Keratinocyte (primary cell): ENCODE measurements around the gene DIP2C. TPM values are rescaled to one million over a fixed set of nuclear protein-coding genes. Genes with fewer than 3 reads are reported as not detected.

Experiments
- DNase-seq: peaks from one replicate; pipeline ENCODE4 v3.0.0-alpha.2; 2011; ENCODE audit warnings: low read depth, missing footprints, low spot score
- FAIRE-seq: peaks from 2 replicates; lab custom pipeline; 2011; peaks lifted over from hg19 to GRCh38; lab: Jason Lieb, UNC
- H2AFZ ChIP-seq: 2 replicates; pipeline ENCODE4 v1.6.0; 2012; ENCODE audit warnings: low read length, control low read depth, inconsistent platforms; ENCODE audit not compliant: control insufficient read depth
- H3K27ac ChIP-seq: 2 replicates; pipeline ENCODE4 v1.5.1; 2011; ENCODE audit warnings: low read length; ENCODE audit not compliant: control insufficient read depth, insufficient read depth
- H3K27me3 ChIP-seq: 3 replicates; pipeline ENCODE4 v1.6.0; 2011; ENCODE audit warnings: low read length; ENCODE audit not compliant: control insufficient read depth, insufficient read depth; ENCODE audit errors: extremely low read depth
- H3K36me3 ChIP-seq, 2 experiments: 2 replicates in 1 of 2; 3 replicates in 1 of 2; pipeline ENCODE4 v1.5.1; 2011; ENCODE audit warnings: low read length in 2 of 2, mild to moderate bottlenecking in 1 of 2; ENCODE audit not compliant: control insufficient read depth in 2 of 2, insufficient read depth in 2 of 2; ENCODE audit errors: extremely low read depth in 1 of 2
- H3K4me1 ChIP-seq: 3 replicates; pipeline ENCODE4 v1.5.1; 2011; ENCODE audit warnings: low read length; ENCODE audit not compliant: control insufficient read depth, insufficient read depth; ENCODE audit errors: extremely low read depth
- H3K4me2 ChIP-seq: 3 replicates; pipeline ENCODE4 v1.6.0; 2011; ENCODE audit warnings: low read depth, low read length; ENCODE audit not compliant: control insufficient read depth, insufficient read depth; ENCODE audit errors: extremely low read depth
- H3K4me3 ChIP-seq, 3 experiments: fragments of 200-600 bp in 1 of 3; sonication (generic) in 1 of 3; 2 replicates in 2 of 3; 3 replicates in 1 of 3; pipeline ENCODE4 v1.5.1; 2011 to 2016; ENCODE audit warnings: low read length in 3 of 3, mild to moderate bottlenecking in 3 of 3, control low read depth in 2 of 3, inconsistent platforms in 1 of 3, low read depth in 1 of 3, mixed read lengths in 1 of 3, mixed run types in 1 of 3, moderate library complexity in 1 of 3; ENCODE audit not compliant: control insufficient read depth in 2 of 3, insufficient read depth in 2 of 3; ENCODE audit errors: extremely low read depth in 1 of 3
- H3K79me2 ChIP-seq: 2 replicates; pipeline ENCODE4 v1.6.0; 2012; ENCODE audit warnings: low read length; ENCODE audit not compliant: control insufficient read depth, insufficient read depth
- H3K9ac ChIP-seq: 3 replicates; pipeline ENCODE4 v1.6.0; 2011; ENCODE audit warnings: low read length; ENCODE audit not compliant: control insufficient read depth, insufficient read depth; ENCODE audit errors: extremely low read depth
- H3K9me1 ChIP-seq: 3 replicates; pipeline ENCODE4 v1.6.0; 2011; ENCODE audit warnings: low read length; ENCODE audit not compliant: control insufficient read depth, insufficient read depth; ENCODE audit errors: extremely low read depth
- H3K9me3 ChIP-seq: 2 replicates; pipeline ENCODE4 v1.5.1; 2012; ENCODE audit warnings: low read depth, low read length; ENCODE audit not compliant: control insufficient read depth
- H4K20me1 ChIP-seq: 3 replicates; pipeline ENCODE4 v1.6.0; 2011; ENCODE audit warnings: low read length; ENCODE audit not compliant: control insufficient read depth, insufficient read depth; ENCODE audit errors: extremely low read depth
- CTCF ChIP-seq, 3 experiments: IDR thresholded peaks in 1 of 3; conservative IDR thresholded peaks in 1 of 3; optimal IDR thresholded peaks in 1 of 3; 2 replicates in 2 of 3; 3 replicates in 1 of 3; pipeline versions ENCODE3 to v1.5.1; 2011; ENCODE audit warnings: low read length in 3 of 3, mild to moderate bottlenecking in 3 of 3, moderate library complexity in 2 of 3, control low read depth in 1 of 3, inconsistent platforms in 1 of 3; ENCODE audit not compliant: insufficient read depth in 2 of 3; ENCODE audit errors: extremely low read depth in 1 of 3
- EZH2 ChIP-seq: IDR thresholded peaks from one replicate; pipeline ENCODE4 v1.6.1; 2012; ENCODE audit warnings: inconsistent platforms, mild to moderate bottlenecking, low read length, moderate library complexity
- dilution Hi-C: fragments of 300-500 bp; cut with MboI; formaldehyde crosslinking; loops from one replicate; pipeline ENCODE4 v1.7.0; 2020; ENCODE audit warnings: low sequenced_read_pairs; ENCODE audit not compliant: extremely low pct_ligation_motif_present
- polyA plus RNA-seq, 5 experiments: library from polyadenylated mRNA; depleted of rRNA in 3 of 5; stranded (reverse) in 3 of 5; stranded (forward) in 1 of 5; unstranded in 1 of 5; fragments of >200 nt; gene quantifications; 1 replicate in 1 of 5; 2 replicates in 3 of 5; 3 replicates in 1 of 5; pipeline versions ENCODE4 v1.2.1 to v1.2.3, GENCODE V29; 2011 to 2012; ENCODE audit warnings: missing spikeins in 2 of 5, low read depth in 1 of 5, low replicate concordance in 1 of 5

Gene DIP2C
- polyA plus RNA-seq, 1 donor (not counting 4 experiments of a cell fraction or from before 2014, with no cell fraction given), result 1.3 TPM

- Histone ChIP-seq H3K4me3 (no peak overlapping the region), H3K27ac (no peak overlapping the region), H2AFZ (no peak overlapping the region), H4K20me1 (peaks cover 3% of the 10 kb centered on the region), H3K79me2 (no peaks in the 10 kb centered on the region), H3K9ac (no peak overlapping the region), H3K36me3 (peaks cover 0 to 3% of the 10 kb centered on the region in 2 experiments), H3K27me3 (no peaks in the 10 kb centered on the region), H3K4me2 (no peak overlapping the region), H3K9me1 (no peaks in the 10 kb centered on the region), H3K4me1 (no peaks in the 10 kb centered on the region), H3K9me3 (no peaks in the 10 kb centered on the region)
- DNase-seq (no peak), FAIRE-seq (no peak)
- dilution Hi-C loops, result no loop called here
- TF ChIP-seq CTCF (optimal IDR thresholded peaks at IDR 0.05 in 1 of 3, IDR thresholded peaks at IDR 0.05 in 1 of 3, conservative IDR thresholded peaks at IDR 0.05 in 1 of 3; ENCODE audit: extremely low read depth in 1 of 3, insufficient read depth in 2 of 3, low read length in 3 of 3) (no peak), EZH2 (no peak)
Measured at GRCh38 chr10:627032-627992, 62.2 kb downstream of the DIP2C start.

- FAIRE-seq, result no peak
Measured at GRCh38 chr10:625751-626711, 63.4 kb downstream of the DIP2C start.

More at GRCh38 chr10:625751-626711, 63.4 kb downstream of the DIP2C start:
- no peak overlapping the region for H3K4me2 ChIP-seq
- dilution Hi-C loops, result no loop called here
- H3K4me3 ChIP-seq, result no peak overlapping the region
- H3K9me1 ChIP-seq, result no peaks in the 10 kb centered on the region
- no peaks in the 10 kb centered on the region for H3K9me3 ChIP-seq
- no peaks in the 10 kb centered on the region for H3K27me3 ChIP-seq
- no peak overlapping the region for H3K27ac ChIP-seq
- no peak overlapping the region for H2AFZ ChIP-seq
- no peaks in the 10 kb centered on the region for H3K4me1 ChIP-seq
- no peak overlapping the region for H3K9ac ChIP-seq
- H4K20me1 ChIP-seq, result peaks cover 3% of the 10 kb centered on the region
- TF ChIP-seq CTCF (optimal IDR thresholded peaks at IDR 0.05 in 1 of 3, IDR thresholded peaks at IDR 0.05 in 1 of 3, conservative IDR thresholded peaks at IDR 0.05 in 1 of 3; ENCODE audit: extremely low read depth in 1 of 3, insufficient read depth in 2 of 3, low read length in 3 of 3) (no peak), EZH2 (no peak)
- DNase-seq, result no peak
- H3K36me3 ChIP-seq, result peaks cover 0 to 3% of the 10 kb centered on the region in 2 experiments
- H3K79me2 ChIP-seq, result no peaks in the 10 kb centered on the region
